Neuronal stem cell (in vitro differentiated cells): Measurements from ENCODE around the gene DDAH1.

Source experiments
- DNase-seq: peaks from one replicate; pipeline ENCODE4 v3.0.0-alpha.2; 2013; ENCODE audit warnings: low spot score
- H2AFZ ChIP-seq: one replicate; pipeline ENCODE4 v1.6.1; 2013; ENCODE audit warnings: mild to moderate bottlenecking, low read length, inconsistent platforms
- H2AK5ac ChIP-seq: 2 replicates; pipeline ENCODE4 v1.6.1; 2013; ENCODE audit warnings: low read depth, mild to moderate bottlenecking, inconsistent platforms, low read length, moderate library complexity, mixed read lengths
- H2BK120ac ChIP-seq: 2 replicates; pipeline ENCODE4 v1.6.1; 2013; ENCODE audit warnings: low read depth, mild to moderate bottlenecking, inconsistent platforms, low read length, moderate library complexity, mixed read lengths
- H2BK12ac ChIP-seq: one replicate; pipeline ENCODE4 v1.6.1; 2013; ENCODE audit warnings: low read length, inconsistent platforms
- H2BK15ac ChIP-seq: 2 replicates; pipeline ENCODE4 v1.6.1; 2013; ENCODE audit warnings: mild to moderate bottlenecking, low read length, inconsistent platforms, mixed read lengths
- H2BK5ac ChIP-seq: one replicate; pipeline ENCODE4 v1.6.1; 2013; ENCODE audit warnings: inconsistent platforms, mild to moderate bottlenecking, low read length, moderate library complexity
- H3K14ac ChIP-seq: one replicate; pipeline ENCODE4 v1.6.1; 2013; ENCODE audit warnings: low read length, inconsistent platforms
- H3K18ac ChIP-seq: 2 replicates; pipeline ENCODE4 v1.6.1; 2013; ENCODE audit warnings: low read length, inconsistent platforms
- H3K23ac ChIP-seq: 2 replicates; pipeline ENCODE4 v1.6.1; 2013; ENCODE audit warnings: low read depth, mild to moderate bottlenecking, mixed read lengths, low read length, inconsistent platforms; ENCODE audit not compliant: poor library complexity
- H3K27ac ChIP-seq: replicated peaks from 3 replicates; pipeline ENCODE4 v1.5.1; 2013; ENCODE audit warnings: low read length, inconsistent platforms
- H3K27me3 ChIP-seq, 3 experiments: 2 replicates each; pipeline ENCODE4 v1.6.1; 2013; ENCODE audit warnings: low read length in 3 of 3, mild to moderate bottlenecking in 2 of 3, inconsistent platforms in 1 of 3, low read depth in 1 of 3, mixed read lengths in 1 of 3, moderate library complexity in 1 of 3; ENCODE audit not compliant: control insufficient read depth in 3 of 3, insufficient read depth in 3 of 3
- H3K36me3 ChIP-seq, 2 donors: replicated peaks in 1 of 2; 2 replicates each; pipeline ENCODE4 v1.6.1; 2013; ENCODE audit warnings: low read length in 2 of 2; ENCODE audit not compliant: control insufficient read depth in 2 of 2, insufficient read depth in 2 of 2
- H3K4ac ChIP-seq: 2 replicates; pipeline ENCODE4 v1.6.1; 2013; ENCODE audit warnings: inconsistent platforms, mild to moderate bottlenecking, low read length, moderate library complexity
- H3K4me1 ChIP-seq, 2 donors: 1 replicate in 1 of 2; 2 replicates in 1 of 2; pipeline ENCODE4 v1.6.1; 2013; ENCODE audit warnings: low read length in 2 of 2, low read depth in 1 of 2; ENCODE audit not compliant: control insufficient read depth in 2 of 2, insufficient read depth in 1 of 2
- H3K4me2 ChIP-seq: one replicate; pipeline ENCODE4 v1.6.1; 2013; ENCODE audit warnings: mild to moderate bottlenecking, low read length, inconsistent platforms; ENCODE audit not compliant: insufficient read depth, poor library complexity, severe bottlenecking
- H3K4me3 ChIP-seq, 2 donors: 2 replicates each; pipeline ENCODE4 v1.5.1; 2013; ENCODE audit warnings: low read length in 2 of 2, mild to moderate bottlenecking in 2 of 2, inconsistent platforms in 1 of 2, moderate library complexity in 1 of 2
- H3K79me1 ChIP-seq: one replicate; pipeline ENCODE4 v1.6.1; 2013; ENCODE audit warnings: low read depth, mild to moderate bottlenecking, inconsistent platforms, low read length, moderate library complexity
- H3K9ac ChIP-seq: one replicate; pipeline ENCODE4 v1.6.1; 2013; ENCODE audit warnings: mild to moderate bottlenecking, low read depth, low read length, inconsistent platforms; ENCODE audit not compliant: poor library complexity
- H3K9me3 ChIP-seq, 2 donors: replicated peaks in 1 of 2; 2 replicates each; pipeline versions ENCODE3 to v1.6.1; 2013; ENCODE audit warnings: low read length in 2 of 2, mild to moderate bottlenecking in 2 of 2, inconsistent platforms in 1 of 2, low read depth in 1 of 2, mixed read lengths in 1 of 2, moderate library complexity in 1 of 2; ENCODE audit not compliant: control insufficient read depth in 2 of 2, insufficient read depth in 1 of 2
- H4K8ac ChIP-seq: one replicate; pipeline ENCODE4 v1.6.1; 2013; ENCODE audit warnings: low read depth, mild to moderate bottlenecking, inconsistent platforms, low read length, moderate library complexity
- H4K91ac ChIP-seq: one replicate; pipeline ENCODE4 v1.6.1; 2013; ENCODE audit warnings: low read length, low read depth, mild to moderate bottlenecking, inconsistent platforms; ENCODE audit not compliant: poor library complexity
- WGBS, 2 donors: extraction: QIAGEN DNeasy Blood & Tissue Kit; methylation state at CpG; one replicate each; pipeline ENCODE4 v1.1.7; 2013; ENCODE audit warnings: missing lambda C conversion rate in 2 of 2, mixed read lengths in 1 of 2; ENCODE audit not compliant: insufficient read length in 2 of 2, insufficient replicate concordance in 1 of 2; ENCODE audit errors: extremely low coverage in 2 of 2; 5-methylcytosine and 5-hydroxymethylcytosine counted together

Gene DDAH1

DNA sequence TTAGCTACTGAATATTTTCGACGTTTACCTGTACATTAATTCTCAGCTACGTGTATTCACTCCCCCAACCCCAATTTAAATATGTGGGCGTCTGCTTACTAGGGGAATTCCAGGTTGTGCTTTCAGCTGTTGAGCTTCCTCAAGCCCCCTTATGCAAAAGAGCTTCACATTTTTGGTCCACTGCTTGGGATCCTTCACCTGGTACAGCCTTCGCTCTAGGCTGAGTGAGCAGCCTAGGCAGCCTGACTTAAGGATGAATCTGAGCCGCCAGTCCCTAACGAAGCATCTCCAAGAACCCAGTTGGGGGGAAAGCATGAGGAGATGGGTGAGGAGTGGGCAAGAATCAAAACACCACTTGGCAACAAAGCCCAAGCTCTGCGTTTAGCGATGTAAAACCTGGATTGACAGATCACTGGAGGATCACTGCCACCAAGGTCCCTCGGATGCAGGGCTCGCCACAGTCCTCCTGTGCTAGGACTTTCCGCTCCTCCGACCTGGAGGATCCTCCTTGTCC lies 189.2 kb downstream of the DDAH1 start:
- Histone ChIP-seq H3K4me2 (peak overlapping the region; percentile 66), H4K91ac (no peak overlapping the region), H3K36me3 (peaks cover 0 to 22% of the 10 kb centered on the region in 2 donors), H3K23ac (no peak overlapping the region), H2BK15ac (peak overlapping the region; percentile 28), H3K4me1 (peaks cover 2 to 4% of the 10 kb centered on the region in 2 donors), H3K9me3 (no peaks in the 10 kb centered on the region), H3K27me3 (no peaks in the 10 kb centered on the region), H4K8ac (no peak overlapping the region), H3K18ac (peak overlapping the region; percentile 90), H3K27ac (peak overlapping the region; percentile 75), H3K14ac (no peak overlapping the region), H2BK5ac (no peak overlapping the region), H3K79me1 (no peaks in the 10 kb centered on the region), H3K9ac (peak overlapping the region; percentile 82), H2BK120ac (no peak overlapping the region), H3K4me3 (peak overlapping the region; percentile 90 to 91), H2AK5ac (no peak overlapping the region), H2AFZ (peak overlapping the region; percentile 92), H2BK12ac (no peak overlapping the region), H3K4ac (no peak overlapping the region)
- DNase-seq = peak; percentile 44
- no CpG with 5 or more reads among the region's 13 CpGs for WGBS, 2 donors

DNA sequence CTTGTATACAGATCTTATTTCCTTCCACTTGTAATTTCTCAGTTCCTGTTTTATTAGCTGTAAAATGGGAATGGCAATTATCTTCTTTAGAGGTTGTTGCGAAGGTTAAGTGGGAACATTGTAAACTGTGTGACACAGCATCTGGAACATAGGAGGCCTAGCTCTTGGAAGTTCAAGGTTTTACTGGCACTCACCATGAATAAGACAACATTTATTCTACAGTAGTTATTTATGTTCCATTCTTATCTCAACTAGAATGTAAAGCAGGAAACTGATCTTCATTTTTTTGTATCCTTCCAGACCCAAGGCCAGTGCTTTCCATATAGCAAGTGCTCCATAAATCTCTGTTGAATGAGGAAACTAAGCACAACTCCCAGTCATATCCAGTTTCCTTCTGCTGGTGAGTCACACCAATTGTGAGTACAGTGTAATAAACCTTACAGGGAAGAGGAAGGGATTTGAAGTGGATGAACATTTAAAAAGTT lies 189.9 kb downstream of the DDAH1 start:
- H3K18ac ChIP-seq = no peak overlapping the region
- no peak overlapping the region for H2BK12ac ChIP-seq
- DNase-seq = no peak
- no peak overlapping the region for H3K4ac ChIP-seq
- H3K36me3 ChIP-seq = peaks cover 0 to 30% of the 10 kb centered on the region in 2 donors
- H2BK5ac ChIP-seq = no peak overlapping the region
- no peak overlapping the region for H3K14ac ChIP-seq
- no peak overlapping the region for H3K23ac ChIP-seq
- no peak overlapping the region for H4K91ac ChIP-seq
- H4K8ac ChIP-seq = no peak overlapping the region
- no peak overlapping the region for H2BK120ac ChIP-seq
- no peaks in the 10 kb centered on the region for H3K9me3 ChIP-seq
- no peak overlapping the region for H2AK5ac ChIP-seq
- WGBS, 2 donors = no CpG with 5 or more reads among the region's 1 CpG
- no peak overlapping the region for H3K9ac ChIP-seq
- H3K79me1 ChIP-seq = no peaks in the 10 kb centered on the region
- peak overlapping the region in 1 of 2 donors; percentile 90 for H3K4me3 ChIP-seq
- H2BK15ac ChIP-seq = no peak overlapping the region
- no peak overlapping the region for H3K27ac ChIP-seq
- H2AFZ ChIP-seq = no peak overlapping the region
- H3K4me1 ChIP-seq = peaks cover 2 to 4% of the 10 kb centered on the region in 2 donors
- no peak overlapping the region for H3K4me2 ChIP-seq
- H3K27me3 ChIP-seq = no peaks in the 10 kb centered on the region

DNA sequence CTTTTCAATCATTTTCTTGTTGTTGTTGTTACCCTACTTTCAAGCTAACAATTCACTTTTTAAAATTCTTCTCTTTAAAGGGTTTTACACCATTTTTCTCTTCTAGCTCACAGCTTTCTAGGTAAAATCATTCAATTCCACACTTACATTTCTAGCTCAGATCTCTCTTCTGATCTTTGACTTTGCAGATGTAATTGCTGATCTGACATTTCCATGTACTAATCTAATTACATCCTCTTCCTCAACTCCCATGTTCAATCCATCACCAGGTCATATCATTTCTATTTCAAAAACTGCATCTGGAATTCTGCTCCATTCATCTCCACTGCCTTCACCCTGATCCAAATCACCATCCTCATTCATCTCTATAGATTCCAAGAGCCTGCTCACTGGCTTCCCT lies 191.6 kb downstream of the DDAH1 start:
- H3K9ac ChIP-seq = no peak overlapping the region
- H4K91ac ChIP-seq = no peak overlapping the region
- no peak overlapping the region for H2AFZ ChIP-seq
- H3K79me1 ChIP-seq = no peaks in the 10 kb centered on the region
- H2AK5ac ChIP-seq = no peak overlapping the region
- no peak overlapping the region for H4K8ac ChIP-seq
- H3K4me3 ChIP-seq = no peak overlapping the region
- DNase-seq = no peak
- H3K4ac ChIP-seq = no peak overlapping the region
- H2BK12ac ChIP-seq = no peak overlapping the region
- H3K27me3 ChIP-seq = no peaks in the 10 kb centered on the region
- H2BK15ac ChIP-seq = no peak overlapping the region
- H3K9me3 ChIP-seq = no peaks in the 10 kb centered on the region
- no peak overlapping the region for H3K4me2 ChIP-seq
- peaks cover 2 to 4% of the 10 kb centered on the region in 2 donors for H3K4me1 ChIP-seq
- no peak overlapping the region for H2BK5ac ChIP-seq
- no peak overlapping the region for H3K23ac ChIP-seq
- H2BK120ac ChIP-seq = no peak overlapping the region
- no peak overlapping the region for H3K27ac ChIP-seq
- H3K18ac ChIP-seq = no peak overlapping the region
- peaks cover 3 to 45% of the 10 kb centered on the region in 2 donors for H3K36me3 ChIP-seq
- H3K14ac ChIP-seq = no peak overlapping the region

DNA sequence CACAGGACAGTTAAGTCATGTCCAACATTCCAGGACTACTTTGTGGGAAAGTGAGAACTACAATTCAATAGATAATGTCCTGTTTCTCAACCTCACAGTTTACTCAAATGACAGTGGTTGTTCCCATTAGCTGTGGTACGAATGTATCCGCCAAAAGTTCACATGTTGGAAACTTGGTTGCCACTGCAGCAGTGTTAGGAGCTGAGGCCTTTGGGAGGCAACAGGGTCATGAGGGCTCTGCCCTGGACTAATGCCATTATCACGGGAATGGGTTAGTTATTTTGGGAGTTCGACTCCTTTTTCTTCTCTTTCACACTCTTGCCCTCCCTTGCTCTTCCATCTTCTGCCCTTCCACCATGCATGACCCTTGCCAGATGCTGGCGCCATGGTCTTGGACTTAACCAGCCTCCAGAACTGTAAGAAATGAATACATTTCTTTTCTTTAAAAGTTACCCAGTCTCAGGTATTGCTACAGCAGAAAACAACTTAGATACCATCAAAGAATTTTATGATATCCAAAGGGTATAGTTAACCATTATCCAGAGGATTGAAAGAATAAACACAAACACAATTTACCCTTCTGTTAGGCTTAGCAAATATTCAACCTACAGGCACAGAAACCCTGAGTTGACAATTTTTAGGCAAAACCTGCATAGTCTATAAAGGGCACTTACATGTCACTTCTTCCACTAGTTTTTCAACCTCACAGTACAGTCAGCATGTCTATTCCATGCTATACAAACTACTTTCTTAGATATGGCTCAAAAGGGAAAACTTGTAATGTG lies 196.0 kb downstream of the DDAH1 start:
- no peak overlapping the region for H2AK5ac ChIP-seq
- H3K27me3 ChIP-seq = no peaks in the 10 kb centered on the region
- no peaks in the 10 kb centered on the region for H3K79me1 ChIP-seq
- no peak overlapping the region for H3K18ac ChIP-seq
- WGBS, 2 donors = no CpG with 5 or more reads among the region's 5 CpGs
- no peak for DNase-seq
- no peak overlapping the region for H2AFZ ChIP-seq
- H2BK12ac ChIP-seq = no peak overlapping the region
- no peak overlapping the region for H3K23ac ChIP-seq
- H4K91ac ChIP-seq = no peak overlapping the region
- H2BK120ac ChIP-seq = no peak overlapping the region
- no peak overlapping the region for H3K9ac ChIP-seq
- peaks cover 8 to 80% of the 10 kb centered on the region in 2 donors for H3K36me3 ChIP-seq
- no peak overlapping the region for H3K14ac ChIP-seq
- H3K4ac ChIP-seq = no peak overlapping the region
- no peak overlapping the region for H4K8ac ChIP-seq
- H2BK15ac ChIP-seq = no peak overlapping the region
- H3K4me1 ChIP-seq = no peaks in the 10 kb centered on the region
- H2BK5ac ChIP-seq = no peak overlapping the region
- no peak overlapping the region for H3K4me3 ChIP-seq
- H3K9me3 ChIP-seq = no peaks in the 10 kb centered on the region
- no peak overlapping the region for H3K27ac ChIP-seq
- no peak overlapping the region for H3K4me2 ChIP-seq
